SW480 (cell line): ENCODE data around the gene ACY1.

Source experiments
- DNase-seq: peaks from one replicate; pipeline ENCODE4 v3.0.0-alpha.2; 2016; ENCODE audit warnings: low spot score

The ACY1 gene

GRCh38 chr3:51963951-51964451, 19.3 kb upstream of the ACY1 start:
- DNase-seq = no peak

- DNase-seq = no peak
Measured at GRCh38 chr3:51964521-51964920, 18.8 kb upstream of the ACY1 start.

- DNase-seq = no peak
Measured at GRCh38 chr3:51966016-51966415, 17.3 kb upstream of the ACY1 start.

GRCh38 chr3:51966486-51966885, 16.8 kb upstream of the ACY1 start:
- no peak for DNase-seq

GRCh38 chr3:51966922-51967383, 16.4 kb upstream of the ACY1 start:
- no peak for DNase-seq

- DNase-seq = peak; percentile 84
Measured at GRCh38 chr3:51967384-51968169, 15.8 kb upstream of the ACY1 start, which contains the start of gene PCBP4. Gene PCBP4 (minus strand): TSS chr3:51967454. CDS start chr3:51961240, 6,214 bp downstream.

- peak; percentile 36 for DNase-seq
Measured at GRCh38 chr3:51968170-51968775, 15.1 kb upstream of the ACY1 start.

GRCh38 chr3:51968883-51969678, 14.3 kb upstream of the ACY1 start:
- no peak for DNase-seq

- DNase-seq = no peak
Measured at GRCh38 chr3:51969841-51970240, 13.5 kb upstream of the ACY1 start.

GRCh38 chr3:51970606-51971300, 12.6 kb upstream of the ACY1 start:
- no peak for DNase-seq

GRCh38 chr3:51971350-51971749, 12.0 kb upstream of the ACY1 start:
- no peak for DNase-seq

GRCh38 chr3:51974277-51974962, 8.9 kb upstream of the ACY1 start:
- DNase-seq = no peak

- peak; percentile 63 for DNase-seq
Measured at GRCh38 chr3:51974963-51975851, 8.1 kb upstream of the ACY1 start, which contains the start of gene ABHD14A. Gene ABHD14A (plus strand): TSS chr3:51975064. CDS start chr3:51975136, 72 bp downstream.

GRCh38 chr3:51975852-51976549, 7.3 kb upstream of the ACY1 start:
- DNase-seq = peak; percentile 43

GRCh38 chr3:51977446-51978142, 5.7 kb upstream of the ACY1 start:
- no peak for DNase-seq

- no peak for DNase-seq
Measured at GRCh38 chr3:51978143-51978502, 5.2 kb upstream of the ACY1 start.

- DNase-seq = no peak
Measured at GRCh38 chr3:51980253-51980652, 3.1 kb upstream of the ACY1 start.

- peak; percentile 94 for DNase-seq
Measured at GRCh38 chr3:51982352-51982837, 940 bp upstream of the ACY1 start.
